Endothelial cell of umbilical vein (primary cell): Measurements from ENCODE around the gene BET1L. TPM values are rescaled to one million over a fixed set of nuclear protein-coding genes. Genes with fewer than 3 reads are reported as not detected.

ENCODE experiments used
- BruUV-seq: library from RNA; stranded (reverse); fragments of 400-500 nt; replicated peaks from 2 replicates; lab custom pipeline; 2021; lab: Mats Ljungman, UMichigan
- CTCF ChIA-PET: fragments of 300-600, 350-600 bp; sonication (Branson Sonifier 250); formaldehyde crosslinking; loops from one replicate; lab custom pipeline; 2021; ENCODE audit warnings: antibody characterized with exemption, inconsistent platforms; lab: Charles Lee
- POLR2A ChIA-PET: fragments of 300-600, 350-600 bp; sonication (Branson Sonifier 250); formaldehyde crosslinking; loops from one replicate; lab custom pipeline; 2021; ENCODE audit warnings: antibody characterized with exemption, inconsistent platforms; lab: Charles Lee
- DNase-seq: peaks from one replicate; pipeline ENCODE4 v3.0.0-alpha.2; 2011; ENCODE audit warnings: low read depth, low spot score
- FAIRE-seq: peaks from 2 replicates; lab custom pipeline; 2011; peaks lifted over from hg19 to GRCh38; lab: Jason Lieb, UNC
- H2AFZ ChIP-seq: 2 replicates; pipeline ENCODE4 v1.6.0; 2012; ENCODE audit warnings: low read depth, low read length, control low read depth, inconsistent platforms
- H3K27ac ChIP-seq: 2 replicates; pipeline ENCODE4 v1.5.1; 2011; ENCODE audit warnings: low read depth, mild to moderate bottlenecking, control low read depth, low read length, moderate library complexity; ENCODE audit not compliant: insufficient read depth
- H3K27me3 ChIP-seq, 2 experiments: 2 replicates each; pipeline versions ENCODE4 v1.6.0 to v1.6.1; 2011; ENCODE audit warnings: low read length in 2 of 2, mixed read lengths in 1 of 2; ENCODE audit not compliant: control insufficient read depth in 2 of 2, insufficient read depth in 2 of 2
- H3K36me3 ChIP-seq, 2 experiments: 2 replicates in 1 of 2; 3 replicates in 1 of 2; pipeline ENCODE4 v1.5.1; 2011; ENCODE audit warnings: low read length in 2 of 2, mild to moderate bottlenecking in 1 of 2, moderate library complexity in 1 of 2; ENCODE audit not compliant: control insufficient read depth in 2 of 2, insufficient read depth in 2 of 2; ENCODE audit errors: extremely low read depth in 1 of 2
- H3K4me1 ChIP-seq: 3 replicates; pipeline ENCODE4 v1.5.1; 2011; ENCODE audit warnings: mild to moderate bottlenecking, low read length; ENCODE audit not compliant: control insufficient read depth, insufficient read depth; ENCODE audit errors: extremely low read depth
- H3K4me2 ChIP-seq: 2 replicates; pipeline ENCODE4 v1.6.1; 2011; ENCODE audit warnings: low read length, control low read depth, mixed read lengths; ENCODE audit not compliant: insufficient read depth
- H3K4me3 ChIP-seq, 3 experiments: fragments of 200-600 bp in 1 of 3; sonication (generic), shearing (Covaris generic) in 1 of 3; replicated peaks in 1 of 3; 2 replicates each; pipeline ENCODE4 v1.5.1; 2011 to 2016; ENCODE audit warnings: control low read depth in 3 of 3, low read length in 3 of 3, mild to moderate bottlenecking in 2 of 3, inconsistent platforms in 1 of 3, low read depth in 1 of 3, moderate library complexity in 1 of 3; ENCODE audit not compliant: insufficient read depth in 1 of 3
- H3K79me2 ChIP-seq: 2 replicates; pipeline ENCODE4 v1.6.0; 2012; ENCODE audit warnings: low read length, inconsistent platforms; ENCODE audit not compliant: control insufficient read depth, insufficient read depth
- H3K9ac ChIP-seq: replicated peaks from 2 replicates; pipeline ENCODE3; 2011; ENCODE audit warnings: low read length, control low read depth; ENCODE audit not compliant: insufficient read depth; ENCODE audit errors: extremely low read depth
- H3K9me1 ChIP-seq: replicated peaks from 3 replicates; pipeline ENCODE4 v1.6.0; 2011; ENCODE audit warnings: mild to moderate bottlenecking, low read length; ENCODE audit not compliant: control insufficient read depth, insufficient read depth; ENCODE audit errors: extremely low read depth
- H3K9me3 ChIP-seq: replicated peaks from 2 replicates; pipeline ENCODE4 v1.5.1; 2012; ENCODE audit warnings: low read length, inconsistent platforms; ENCODE audit not compliant: control insufficient read depth, insufficient read depth
- H4K20me1 ChIP-seq: replicated peaks from 2 replicates; pipeline ENCODE3; 2011; ENCODE audit warnings: mild to moderate bottlenecking, low read length; ENCODE audit not compliant: control insufficient read depth, insufficient read depth; ENCODE audit errors: extremely low read depth
- CTCF ChIP-seq, 2 donors: IDR thresholded peaks; 1 replicate in 1 of 2; 2 replicates in 1 of 2; pipeline ENCODE4 v1.5.1; 2011; ENCODE audit warnings: low read length in 2 of 2, mild to moderate bottlenecking in 2 of 2, moderate library complexity in 2 of 2, control low read depth in 1 of 2, inconsistent platforms in 1 of 2, low read depth in 1 of 2; ENCODE audit not compliant: insufficient read depth in 1 of 2; ENCODE audit errors: extremely low read depth in 1 of 2
- MYC ChIP-seq: IDR thresholded peaks from one replicate; pipeline ENCODE4 v1.6.1; 2011; ENCODE audit warnings: mild to moderate bottlenecking, low read depth, low read length
- POLR2AphosphoS5 ChIP-seq: IDR thresholded peaks from 2 replicates; pipeline ENCODE4 v1.6.1; 2012; ENCODE audit warnings: low read depth, mild to moderate bottlenecking, control low read depth, low read length, moderate library complexity; ENCODE audit not compliant: insufficient read depth
- dilution Hi-C: fragments of 300-500 bp; cut with MboI; formaldehyde crosslinking; loops from one replicate; pipeline ENCODE4 v1.15.0; 2019; ENCODE audit warnings: low sequenced_read_pairs; ENCODE audit not compliant: extremely low pct_ligation_motif_present
- intact Hi-C: fragments of 100-400 bp; cut with micrococcal nuclease; formaldehyde crosslinking; loops from one replicate; pipeline ENCODE4 v1.10.0; 2022
- polyA plus RNA-seq, 4 experiments: library from polyadenylated mRNA; depleted of rRNA in 3 of 4; stranded (reverse) in 3 of 4; unstranded in 1 of 4; fragments of >200 nt; gene quantifications; 2 replicates each; pipeline versions ENCODE4 v1.2.1 to v1.2.3, GENCODE V29; 2011 to 2012; ENCODE audit warnings: missing spikeins in 1 of 4
- total RNA-seq: library from RNA; stranded (reverse); gene quantifications from 2 replicates; pipeline ENCODE4 v1.2.3, GENCODE V29; 2021

Gene BET1L
- total and polyA plus RNA-seq, 2 donors (not counting 3 experiments of a cell fraction or from before 2014, with no cell fraction given) = 31.0 to 80.0 TPM

- H3K9ac ChIP-seq = no peak overlapping the region
- no peak for DNase-seq
- H3K4me2 ChIP-seq = no peak overlapping the region
- peaks cover 16% of the 10 kb centered on the region for H3K4me1 ChIP-seq
- H2AFZ ChIP-seq = no peak overlapping the region
- H3K9me1 ChIP-seq = no peaks in the 10 kb centered on the region
- no peak overlapping the region for H3K4me3 ChIP-seq
- H3K36me3 ChIP-seq = peaks cover 31 to 43% of the 10 kb centered on the region in 2 experiments
- H3K27ac ChIP-seq = no peak overlapping the region
- peaks cover 33% of the 10 kb centered on the region for H3K79me2 ChIP-seq
- no peak for TF ChIP-seq CTCF (IDR thresholded peaks at IDR 0.05; ENCODE audit: extremely low read depth in 1 of 2, insufficient read depth in 1 of 2, low read depth in 1 of 2, low read length in 2 of 2)
- H4K20me1 ChIP-seq = no peaks in the 10 kb centered on the region
- no peaks in the 10 kb centered on the region for H3K9me3 ChIP-seq
- ChIA-PET CTCF (no interaction called here), POLR2A (no interaction called here)
- BruUV-seq = no TSS peak
- no peaks in the 10 kb centered on the region for H3K27me3 ChIP-seq
- dilution Hi-C loops (no loop called here), intact Hi-C loops (no loop called here)
- no peak for FAIRE-seq
Observed at GRCh38 chr11:211741-212140, 4.5 kb upstream of the BET1L start.

GRCh38 chr11:211295-211694, 4.1 kb upstream of the BET1L start:
- Histone ChIP-seq H3K9me1 (no peaks in the 10 kb centered on the region), H3K4me2 (no peak overlapping the region), H3K27me3 (no peaks in the 10 kb centered on the region), H3K27ac (no peak overlapping the region), H2AFZ (no peak overlapping the region), H3K36me3 (peaks cover 31 to 43% of the 10 kb centered on the region in 2 experiments), H3K79me2 (peaks cover 37% of the 10 kb centered on the region), H3K4me1 (peaks cover 20% of the 10 kb centered on the region), H4K20me1 (no peaks in the 10 kb centered on the region), H3K4me3 (no peak overlapping the region), H3K9ac (no peak overlapping the region), H3K9me3 (no peaks in the 10 kb centered on the region)
- no peak for TF ChIP-seq MYC
- no peak for TF ChIP-seq POLR2AphosphoS5
- TF ChIP-seq CTCF (IDR thresholded peaks at IDR 0.05; ENCODE audit: extremely low read depth in 1 of 2, insufficient read depth in 1 of 2, low read depth in 1 of 2, low read length in 2 of 2) = no peak
- FAIRE-seq = no peak
- intact Hi-C loops = no loop called here
- no TSS peak for BruUV-seq
- dilution Hi-C loops = no loop called here
- ChIA-PET CTCF (no interaction called here), POLR2A (no interaction called here)
- DNase-seq = no peak
